SH-SY5Y (cell line): ENCODE data around the gene KCNAB1.

Experiments used
- GATA2 ChIP-seq: IDR thresholded peaks from 2 replicates; pipeline ENCODE4 v1.6.1; 2011; ENCODE audit warnings: mild to moderate bottlenecking, low read depth, low read length
- GATA3 ChIP-seq: IDR thresholded peaks from 2 replicates; pipeline ENCODE4 v1.6.1; 2011; ENCODE audit warnings: low read depth, mild to moderate bottlenecking, low read length, moderate library complexity

DNA sequence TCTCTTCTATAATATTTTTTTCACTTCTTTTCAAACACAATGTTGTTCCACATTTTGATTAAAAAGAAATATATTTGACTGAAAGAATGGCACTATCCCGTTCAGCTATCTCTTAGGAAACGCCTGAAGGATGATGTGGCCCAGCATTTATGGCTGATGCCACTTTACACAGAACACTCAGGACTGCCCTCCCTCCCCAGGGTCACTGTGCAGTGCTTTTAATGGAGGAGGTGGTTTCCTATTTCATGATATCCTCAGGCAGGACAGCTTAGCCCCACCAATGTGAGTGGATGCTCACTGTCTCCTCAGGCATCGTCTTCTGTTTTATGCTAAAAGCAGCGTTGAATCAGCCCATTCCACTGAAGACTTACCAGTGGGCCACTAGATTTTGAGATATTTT, 135.9 kb downstream of the KCNAB1 start:
- TF ChIP-seq GATA2: no peak
- no peak for TF ChIP-seq GATA3
